HG02840 (cell line): ENCODE results near the gene BRK1.
"Not testable (repeated sequence)": the region's sequence is repeated elsewhere in the genome, so short reads cannot be mapped to it uniquely, and the experiment has no call there.

Experiments used
- ATAC-seq: cut with Tn5 transposase; IDR thresholded peaks from one replicate; pipeline ENCODE4 v1.9.1; 2021; ENCODE audit warnings: mild to moderate bottlenecking, moderate library complexity, moderate number of reproducible peaks; ENCODE audit not compliant: unreplicated experiment, low FRiP score

The BRK1 gene

DNA sequence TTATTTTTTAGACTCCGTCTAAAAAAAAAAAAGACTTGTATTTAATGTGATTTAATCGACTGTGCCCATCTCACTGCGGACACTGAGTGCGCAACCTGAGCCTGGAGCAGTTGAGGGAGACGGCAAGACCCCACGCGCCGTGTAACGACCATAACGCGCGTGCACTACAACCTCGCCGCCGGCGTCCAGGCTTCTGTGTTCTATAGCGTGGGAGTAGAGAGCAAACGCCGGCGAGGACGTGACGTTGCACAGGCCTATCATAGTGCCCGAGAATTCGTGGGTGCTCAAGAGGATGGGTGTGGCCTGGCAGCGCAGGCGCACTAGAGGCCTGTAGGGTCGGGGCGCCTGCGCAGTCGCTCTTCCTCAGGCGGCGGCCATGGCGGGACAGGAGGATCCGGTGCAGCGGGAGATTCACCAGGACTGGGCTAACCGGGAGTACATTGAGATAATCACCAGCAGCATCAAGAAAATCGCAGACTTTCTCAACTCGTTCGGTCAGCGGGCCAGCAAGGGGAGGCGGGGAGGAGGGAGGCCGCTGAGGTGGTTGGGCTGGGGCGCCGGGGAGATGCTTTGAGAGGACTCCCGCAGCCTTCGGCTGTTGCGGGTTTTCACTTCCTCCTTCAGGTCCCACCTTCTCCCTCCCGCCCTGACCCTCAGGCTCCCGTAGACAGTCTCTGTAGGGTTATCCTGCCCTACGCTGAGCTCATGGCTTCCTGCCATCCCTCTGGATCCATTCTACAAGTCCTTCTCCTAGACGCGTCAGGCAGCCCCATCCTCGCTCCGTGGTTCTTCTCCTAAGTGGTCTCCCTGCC is at the start of gene BRK1:
BRK1 (plus strand) TSS at position 350 of the 812 bp plus-strand sequence; CDS start at position 377, 27 bp downstream.
- peak; percentile 94 for ATAC-seq

DNA sequence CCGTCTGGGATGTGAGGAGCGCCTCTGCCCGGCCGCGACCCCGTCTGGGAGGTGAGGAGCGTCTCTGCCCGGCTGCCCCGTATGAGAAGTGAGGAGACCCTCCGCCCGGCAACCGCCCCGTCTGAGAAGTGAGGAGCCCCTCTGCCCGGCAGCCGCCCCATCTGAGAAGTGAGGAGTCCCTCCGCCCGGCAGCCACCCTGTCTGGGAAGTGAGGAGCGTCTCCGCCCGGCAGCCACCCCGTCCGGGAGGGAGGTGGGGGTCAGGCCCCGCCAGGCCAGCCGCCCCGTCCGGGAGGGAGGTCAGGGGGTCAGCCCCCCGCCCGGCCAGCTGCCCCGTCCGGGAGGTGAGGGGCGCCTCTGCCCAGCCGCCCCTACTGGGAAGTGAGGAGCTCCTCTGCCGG is 45.4 kb upstream of the BRK1 start:
- not testable (repeated sequence) for ATAC-seq

DNA sequence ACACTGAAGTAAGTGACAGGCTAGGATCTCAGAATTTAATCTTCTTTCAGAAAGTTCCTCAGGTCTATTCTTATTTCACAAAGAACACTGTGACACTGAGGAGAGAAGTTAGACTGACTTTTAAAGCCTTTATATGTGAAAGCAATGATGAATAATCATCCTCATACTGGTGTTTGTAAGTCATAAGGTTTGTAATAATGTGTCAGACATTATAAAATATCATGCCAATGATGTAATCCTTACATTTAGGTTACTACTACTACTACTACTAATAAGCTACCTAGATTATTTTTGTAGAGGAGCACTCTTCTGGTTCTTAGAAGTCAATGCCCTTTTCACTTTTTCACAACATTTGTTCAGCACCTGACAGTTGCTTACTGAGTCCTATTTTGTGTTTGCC is 40.8 kb upstream of the BRK1 start:
- no peak for ATAC-seq

DNA sequence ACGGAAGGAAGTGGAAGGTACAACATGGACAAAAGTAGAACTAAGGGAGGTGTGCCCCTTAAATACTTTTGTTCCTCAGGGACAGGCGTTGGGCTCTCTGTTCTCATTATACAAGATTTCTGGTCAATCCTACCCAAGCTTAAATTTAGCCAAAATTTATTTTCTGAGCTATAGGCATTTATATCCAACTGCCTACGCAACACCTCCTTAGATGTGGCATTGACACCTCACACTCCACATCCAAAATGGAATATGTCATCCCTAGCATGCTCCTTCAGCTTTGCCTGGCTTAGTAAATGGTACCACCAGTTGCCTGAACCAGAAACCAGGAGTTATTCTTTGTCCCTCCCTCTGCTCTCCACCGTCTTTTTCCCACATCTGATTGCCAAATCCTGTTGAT is 33.6 kb upstream of the BRK1 start:
- ATAC-seq: no peak

DNA sequence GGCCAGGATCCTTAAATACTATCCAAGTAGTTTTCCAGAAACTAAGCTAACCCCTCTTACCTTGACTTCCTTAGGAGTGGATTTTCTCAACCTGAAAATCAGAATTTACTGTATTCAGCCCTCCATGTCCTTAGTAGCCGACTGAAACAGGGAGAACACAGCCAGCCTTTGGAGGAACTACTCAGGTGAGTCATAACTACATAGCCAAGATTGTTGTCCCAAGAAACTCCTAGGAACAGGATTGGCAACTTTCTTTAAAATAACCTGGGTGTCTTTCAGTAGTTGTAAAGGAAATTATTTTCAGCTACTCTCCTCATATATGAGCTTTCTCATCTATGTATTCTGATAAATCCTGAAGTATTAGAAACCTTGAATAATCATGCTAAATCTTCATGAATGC is 29.7 kb upstream of the BRK1 start:
- no peak for ATAC-seq

DNA sequence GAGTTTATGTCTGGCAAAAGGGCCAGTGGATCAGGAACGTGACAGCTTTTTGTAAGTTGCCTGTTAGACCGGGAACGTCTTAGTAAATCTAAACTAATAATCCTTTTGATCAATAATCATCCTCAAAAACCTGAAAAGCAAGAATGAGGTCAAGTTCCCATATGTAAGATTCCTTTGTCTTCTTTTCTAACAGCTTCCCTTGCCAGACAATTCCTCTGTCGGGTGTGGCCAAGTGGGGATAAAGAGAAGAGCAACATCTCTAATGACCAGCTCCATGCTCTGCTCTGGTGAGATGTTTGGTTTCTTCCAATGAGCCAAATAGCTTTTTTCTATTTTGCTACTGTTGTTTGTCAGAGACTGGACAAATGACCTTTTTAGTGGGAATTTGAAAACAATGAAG is 27.2 kb upstream of the BRK1 start:
- ATAC-seq: no peak

DNA sequence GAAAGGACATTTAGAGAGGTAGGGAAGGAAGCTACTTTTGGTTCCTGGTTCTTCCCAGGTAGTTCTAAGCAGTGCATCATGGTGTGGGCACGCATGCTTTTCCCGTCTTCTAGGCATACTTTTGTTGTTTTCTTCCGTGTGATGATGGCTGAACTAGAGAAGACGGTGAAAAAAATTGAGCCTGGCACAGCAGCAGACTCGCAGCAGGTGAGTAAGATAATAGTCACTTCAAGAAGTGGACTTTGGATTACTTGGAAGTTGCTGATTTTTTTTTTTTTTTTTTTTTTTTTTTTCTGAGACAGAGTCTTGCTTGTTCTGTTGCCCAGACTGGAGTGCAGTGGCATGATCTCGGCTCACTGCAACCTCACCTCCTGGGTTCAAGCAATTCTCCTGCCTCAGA is 25.3 kb upstream of the BRK1 start:
- ATAC-seq: no peak

DNA sequence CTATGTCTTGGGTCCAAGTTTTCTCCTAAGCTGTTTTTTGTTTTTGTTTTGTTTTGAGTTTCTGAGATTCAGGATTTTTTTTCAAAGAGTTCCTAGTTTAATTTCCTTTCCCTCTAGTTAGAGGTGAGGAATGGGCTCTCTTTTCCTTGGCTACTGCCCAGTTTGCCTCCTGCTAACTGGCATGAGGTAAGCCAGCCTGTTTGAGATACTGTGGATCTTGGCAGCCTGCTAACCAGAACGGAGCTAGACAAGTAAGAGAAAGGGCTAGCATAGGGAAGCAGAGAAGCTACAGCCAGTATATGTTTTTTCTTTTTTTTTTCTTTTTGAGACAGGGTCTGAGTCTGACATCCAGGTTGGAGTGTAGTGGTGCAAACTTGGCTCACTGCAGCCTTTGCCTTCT is 24.7 kb upstream of the BRK1 start:
- not testable (repeated sequence) for ATAC-seq

DNA sequence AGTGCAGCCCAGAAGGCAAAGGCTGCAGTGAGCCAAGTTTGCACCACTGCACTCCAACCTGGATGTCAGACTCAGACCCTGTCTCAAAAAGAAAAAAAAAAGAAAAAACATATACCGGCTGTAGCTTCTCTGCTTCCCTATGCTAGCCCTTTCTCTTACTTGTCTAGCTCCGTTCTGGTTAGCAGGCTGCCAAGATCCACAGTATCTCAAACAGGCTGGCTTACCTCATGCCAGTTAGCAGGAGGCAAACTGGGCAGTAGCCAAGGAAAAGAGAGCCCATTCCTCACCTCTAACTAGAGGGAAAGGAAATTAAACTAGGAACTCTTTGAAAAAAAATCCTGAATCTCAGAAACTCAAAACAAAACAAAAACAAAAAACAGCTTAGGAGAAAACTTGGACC is 24.1 kb upstream of the BRK1 start:
- not testable (repeated sequence) for ATAC-seq

DNA sequence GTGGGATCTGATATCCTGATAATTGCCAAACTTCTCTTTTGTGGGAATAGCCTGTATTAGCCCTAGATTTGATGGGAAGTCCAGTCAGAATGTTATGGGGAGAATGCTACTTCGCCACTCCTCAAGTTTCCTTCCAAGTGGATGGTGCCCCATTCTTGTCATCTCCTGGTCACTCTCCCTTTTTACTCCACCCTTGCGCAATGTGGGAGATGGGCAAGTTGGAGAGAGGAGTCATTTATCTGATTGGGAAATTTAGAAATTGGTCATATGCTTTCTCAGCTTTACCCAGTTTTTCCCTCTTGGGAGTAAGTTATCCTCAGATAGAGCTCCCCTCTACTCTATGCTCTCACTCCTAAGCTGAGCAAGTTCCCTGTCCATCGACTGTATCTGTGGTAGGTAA is 21.8 kb upstream of the BRK1 start:
- ATAC-seq: no peak

DNA sequence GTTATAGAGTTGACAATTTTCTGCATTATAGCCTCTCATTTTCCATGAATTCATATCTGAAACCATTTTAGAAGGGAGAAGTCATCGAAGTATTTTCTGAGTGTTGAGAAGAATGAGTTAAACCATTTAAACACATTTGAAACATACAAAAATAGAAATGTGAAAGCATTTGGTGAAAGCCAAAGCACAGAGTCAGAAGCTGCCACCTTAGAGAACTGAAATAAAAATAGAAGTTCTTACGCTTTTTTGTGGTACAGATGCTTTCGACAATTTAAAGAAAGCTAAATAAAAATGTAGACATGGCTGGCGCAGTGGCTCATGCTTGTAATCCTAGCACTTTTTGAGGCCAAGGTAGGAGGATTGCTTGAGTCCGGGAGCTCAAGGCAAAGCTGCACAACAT is 16.4 kb upstream of the BRK1 start:
- ATAC-seq: no peak

DNA sequence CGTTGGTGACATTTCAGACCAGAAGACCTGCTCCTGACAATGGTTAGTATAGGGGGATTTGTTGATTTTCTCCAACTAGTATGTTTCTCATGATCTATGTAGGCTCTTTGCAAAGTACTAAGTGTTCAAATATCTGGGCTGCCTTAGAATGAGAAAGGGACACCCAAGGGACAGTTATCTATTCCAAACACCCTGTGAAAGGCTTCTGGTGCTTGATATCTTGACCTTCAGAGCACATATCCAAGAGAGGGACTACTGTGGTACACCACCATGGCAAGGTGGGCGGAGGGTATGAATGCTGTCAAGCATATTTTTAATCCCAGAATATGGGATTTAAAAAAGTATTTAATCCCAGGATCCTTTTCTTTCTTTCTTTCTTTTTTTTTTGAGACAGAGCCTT is 8.6 kb upstream of the BRK1 start:
- ATAC-seq: no peak

DNA sequence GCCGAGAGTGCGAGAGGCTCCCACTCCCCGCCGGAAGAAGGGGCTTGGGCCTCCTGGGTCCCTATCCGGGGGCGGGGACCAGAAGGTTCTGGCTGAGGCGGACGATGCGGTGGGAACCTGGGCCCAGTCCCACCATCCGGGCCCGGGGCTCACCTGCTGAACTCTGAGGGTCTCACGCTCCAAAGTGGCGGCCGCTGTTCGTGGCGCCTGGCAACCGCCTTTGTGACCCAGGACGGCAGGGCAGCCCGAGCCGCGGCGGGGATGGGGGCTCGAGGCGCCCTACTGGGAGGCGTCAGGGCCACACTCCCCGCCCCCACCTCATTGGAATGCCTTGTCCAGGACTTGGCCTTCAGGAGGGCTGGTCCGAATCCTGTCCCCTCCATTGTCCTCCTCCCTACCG is 7.4 kb upstream of the BRK1 start, which contains the start of gene FANCD2OS:
FANCD2OS (minus strand) TSS at position 165 of the 400 bp plus-strand sequence. CDS start 3,481 bp downstream, outside the sequence.
- no peak for ATAC-seq

DNA sequence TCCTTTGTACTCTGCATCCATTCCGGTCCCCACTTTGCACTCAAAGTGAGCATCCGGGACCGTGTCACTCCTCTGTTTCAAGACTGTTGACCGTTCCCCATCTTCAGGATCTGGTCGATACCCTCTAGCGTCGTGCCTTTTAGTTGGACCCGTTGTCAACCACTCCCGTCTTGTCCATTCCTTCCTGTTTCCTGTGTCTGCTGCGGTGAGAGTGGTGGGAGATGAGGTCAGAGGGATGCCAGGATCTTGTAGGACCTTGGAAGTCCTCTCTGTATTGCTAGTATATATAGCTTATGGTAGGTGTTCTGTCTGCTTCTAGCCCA is 624 bp downstream of the BRK1 start:
- ATAC-seq: no peak

DNA sequence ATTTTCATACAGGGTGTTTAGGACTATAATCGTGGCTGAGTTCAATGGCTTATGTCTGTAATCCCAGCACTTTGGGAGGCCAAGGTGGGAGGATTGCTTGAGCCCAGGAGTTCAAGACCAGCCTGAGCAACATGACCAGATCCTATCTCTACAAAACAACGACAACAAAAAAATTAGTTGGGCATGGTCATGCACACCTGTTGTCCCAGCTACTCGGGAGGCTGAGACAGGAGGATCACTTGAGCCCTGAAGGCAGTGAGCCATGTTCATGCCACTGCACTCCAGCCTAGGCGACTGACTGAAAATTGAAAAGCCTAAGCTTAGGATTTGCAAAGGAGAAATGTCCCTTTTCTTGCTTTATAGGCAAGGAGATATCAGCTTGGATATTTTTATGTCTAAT is 1.5 kb downstream of the BRK1 start:
- ATAC-seq: no peak

DNA sequence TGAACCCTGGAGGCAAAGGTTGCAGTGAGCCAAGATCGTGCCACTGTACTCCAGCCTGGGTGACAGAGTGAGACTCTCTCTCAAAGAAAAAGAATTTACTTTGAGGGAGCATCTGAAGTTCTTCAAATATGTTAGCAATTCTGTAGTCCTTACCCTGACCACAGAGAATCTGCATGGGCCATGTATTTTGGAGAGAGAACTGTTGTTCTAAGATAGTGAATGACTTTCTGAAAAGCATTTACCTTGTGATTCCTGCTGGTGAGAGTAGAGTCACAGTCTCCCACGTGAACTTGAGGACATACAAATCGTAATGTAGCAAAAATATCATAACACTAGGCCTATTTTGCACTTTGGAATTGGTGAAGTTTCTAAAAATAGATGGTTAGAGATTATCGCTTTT is 3.9 kb downstream of the BRK1 start:
- ATAC-seq: no peak

DNA sequence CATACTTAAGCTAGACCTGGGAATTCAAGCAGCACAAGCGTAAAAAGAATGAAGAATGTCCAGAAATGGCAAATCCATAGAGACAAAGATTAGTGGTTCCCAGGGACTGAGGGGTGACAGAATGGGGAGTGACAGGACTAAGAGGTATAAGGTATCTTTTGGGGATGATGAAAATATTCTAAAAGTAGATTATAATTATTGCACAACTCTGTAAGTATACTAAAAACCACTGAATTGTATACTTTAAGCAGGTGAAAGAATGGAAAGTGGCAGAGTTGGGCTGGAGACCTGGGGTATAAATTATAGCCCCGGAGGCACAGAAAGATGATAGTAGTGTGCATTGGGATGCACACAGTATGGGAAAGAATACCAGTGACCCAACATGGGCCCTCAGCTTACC is 5.6 kb downstream of the BRK1 start:
- no peak for ATAC-seq

DNA sequence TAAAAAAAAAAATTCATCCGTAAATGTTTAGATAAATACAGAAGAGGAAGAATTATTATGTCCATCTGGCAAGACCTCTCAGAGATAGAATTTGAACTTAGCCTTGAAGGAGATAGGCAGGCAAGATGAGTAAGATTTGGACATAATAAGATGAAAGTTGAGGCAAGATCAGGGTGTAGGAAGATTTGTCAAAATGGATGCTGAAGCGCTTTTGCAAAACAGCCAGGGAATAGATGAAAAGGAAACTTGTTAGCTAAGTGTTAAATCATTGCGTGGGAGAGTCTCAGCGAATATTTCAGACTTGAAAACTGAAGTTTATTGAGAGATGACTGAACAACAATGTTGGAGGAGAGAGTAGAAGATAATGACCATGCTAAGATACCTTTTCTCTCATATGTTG is 7.2 kb downstream of the BRK1 start:
- ATAC-seq: no peak

DNA sequence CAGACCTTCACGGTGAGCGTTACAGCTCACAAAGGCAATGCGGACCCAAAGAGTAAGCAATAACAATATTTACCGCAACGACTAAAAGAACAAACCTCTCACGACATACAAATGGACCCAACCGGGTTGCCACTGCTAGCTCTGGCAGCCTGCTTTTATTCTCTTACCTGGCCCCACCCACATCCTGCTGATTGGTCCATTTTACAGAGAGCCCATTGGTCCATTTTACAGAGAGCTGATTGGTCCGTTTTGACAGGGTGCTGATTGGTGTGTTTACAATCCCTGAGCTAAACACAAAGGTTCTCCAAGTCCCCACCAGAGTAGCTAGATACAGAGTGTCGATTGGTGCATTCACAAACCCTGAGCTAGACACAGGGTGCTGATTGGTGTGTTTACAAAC is 20.4 kb downstream of the BRK1 start:
- not testable (repeated sequence) for ATAC-seq

DNA sequence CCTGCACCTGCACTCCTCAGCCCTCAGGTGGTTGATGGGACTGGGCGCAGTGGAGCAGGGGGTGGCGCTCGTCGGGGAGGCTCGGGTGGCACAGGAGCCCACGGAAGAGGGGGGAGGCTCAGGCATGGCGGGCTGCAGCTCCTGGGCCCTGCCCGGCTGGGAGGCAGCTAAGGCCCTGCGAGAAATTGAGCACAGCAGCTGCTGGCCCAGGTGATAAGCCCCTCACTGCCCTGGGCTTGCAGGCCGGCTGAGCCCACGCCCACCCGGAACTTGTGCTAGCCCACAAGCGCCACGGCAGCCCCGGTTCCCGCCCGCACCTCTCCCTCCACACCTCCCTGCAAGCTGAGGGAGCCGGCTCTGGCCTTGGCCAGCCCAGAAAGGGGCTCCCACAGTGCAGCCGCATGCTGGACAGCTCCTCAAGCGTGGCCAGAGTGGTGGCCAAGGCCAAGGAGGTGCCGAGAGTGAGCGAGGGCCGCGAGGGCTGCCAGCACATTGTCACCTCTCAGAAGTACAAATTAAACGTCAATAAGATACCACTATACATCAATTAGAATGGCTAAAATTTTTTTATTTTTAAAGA is 21.0 kb downstream of the BRK1 start:
- no peak for ATAC-seq

DNA sequence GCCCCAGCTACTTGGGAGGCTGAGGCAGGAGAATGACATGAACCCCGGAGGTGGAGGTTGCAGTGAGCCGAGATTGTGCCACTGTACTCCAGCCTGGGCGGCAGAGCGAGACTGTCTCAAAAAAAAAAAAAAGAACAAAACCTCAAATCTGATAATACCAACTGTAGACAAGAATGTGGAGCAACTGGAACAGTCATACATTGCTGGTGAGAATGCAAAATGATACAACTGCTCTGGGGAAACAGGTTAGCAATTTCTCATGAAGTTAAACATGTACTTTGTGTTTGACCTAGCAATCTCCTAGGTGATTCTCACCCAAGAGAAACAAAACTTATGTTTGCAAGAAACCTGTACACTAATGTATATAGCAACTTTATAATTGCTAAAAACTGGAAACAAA is 21.7 kb downstream of the BRK1 start:
- no peak for ATAC-seq

DNA sequence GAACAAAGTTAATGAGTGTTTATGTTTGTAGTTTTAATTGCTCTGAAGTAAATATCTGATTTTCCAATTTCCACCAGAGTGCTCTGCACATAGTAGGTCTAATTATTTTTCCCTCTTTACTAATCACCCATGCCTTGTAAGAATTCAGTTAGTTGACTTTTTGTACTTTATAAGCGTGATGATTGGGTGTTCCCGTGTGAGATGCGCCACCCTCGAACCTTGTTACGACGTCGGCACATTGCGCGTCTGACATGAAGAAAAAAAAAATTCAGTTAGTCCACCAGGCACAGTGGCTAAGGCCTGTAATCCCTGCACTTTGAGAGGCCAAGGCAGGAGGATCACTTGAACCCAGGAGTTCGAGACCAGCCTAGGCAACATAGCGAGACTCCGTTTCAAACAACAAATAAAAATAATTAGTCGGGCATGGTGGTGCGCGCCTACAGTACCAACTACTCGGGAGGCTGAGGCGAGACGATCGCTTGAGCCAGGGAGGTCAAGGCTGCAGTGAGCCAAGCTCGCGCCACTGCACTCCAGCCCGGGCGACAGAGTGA is 25.6 kb downstream of the BRK1 start:
- no peak for ATAC-seq
